ENCODE measurements around the gene C12orf43.

Gene C12orf43

GRCh38 chr12:121030576-121031212 lies 14.4 kb upstream of the C12orf43 start:
- no peak for DNase-seq (ENCODE audit: low spot score)

DNA sequence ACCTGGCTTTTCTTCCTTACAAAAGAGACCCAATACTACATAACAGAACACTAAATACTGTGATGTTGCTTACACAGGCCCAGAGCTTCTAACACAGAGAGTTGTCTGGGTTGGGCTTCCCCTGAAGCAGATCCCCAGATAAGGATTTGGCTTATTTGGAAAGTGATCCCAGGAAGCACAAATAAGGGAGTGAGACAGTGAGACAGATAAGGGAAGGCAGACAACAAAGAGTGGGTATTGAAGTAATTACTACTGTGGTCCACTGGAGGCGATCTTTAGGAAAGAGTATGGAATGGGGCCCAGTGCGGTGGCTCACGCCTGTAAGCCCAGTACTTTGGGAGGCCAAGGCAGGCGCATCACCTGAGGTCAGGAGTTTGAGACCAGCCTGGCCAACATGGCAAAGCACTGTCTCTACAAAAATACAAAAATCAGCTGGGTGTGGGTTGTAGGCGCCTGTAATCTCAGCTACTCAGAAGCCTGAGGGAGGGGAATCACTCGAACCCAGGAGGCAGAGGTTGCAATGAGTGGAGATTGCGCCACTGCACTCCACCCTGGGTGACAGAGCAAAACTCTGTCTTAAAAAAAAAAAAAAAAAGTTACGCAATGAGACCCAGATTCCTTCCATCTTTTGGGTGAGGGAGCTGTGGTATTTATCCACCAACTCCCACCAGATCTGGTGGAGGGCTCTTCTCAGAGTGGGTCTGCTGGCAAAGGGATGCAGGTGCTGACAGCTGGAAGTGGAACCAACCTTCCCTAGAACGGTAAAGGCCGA lies 10.2 kb upstream of the C12orf43 start:
- DNase-seq (ENCODE audit: low spot score): no peak

- DNase-seq (ENCODE audit: low spot score): no peak
These were observed 9.3 kb upstream of the C12orf43 start for GRCh38 chr12:121025442-121026226.

DNA sequence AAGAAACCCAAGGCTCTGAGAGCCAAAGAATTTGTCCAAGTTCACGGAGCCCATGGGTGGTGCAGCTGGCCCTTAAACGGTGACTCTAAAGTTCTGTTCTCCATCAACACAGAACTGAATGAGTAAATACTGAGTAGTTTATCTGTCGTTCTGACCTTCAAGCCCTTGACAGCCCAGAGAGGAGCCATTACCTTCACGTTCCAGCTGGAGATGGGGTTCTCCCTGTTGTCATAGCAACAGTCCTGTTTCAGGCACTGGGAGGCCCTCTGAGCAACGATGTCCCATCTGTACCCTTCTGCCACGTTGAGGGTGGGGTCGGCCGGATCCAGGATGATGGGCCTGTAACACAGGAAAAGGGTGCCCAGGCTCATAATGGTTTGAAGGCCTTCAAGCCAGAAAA lies 7.5 kb upstream of the C12orf43 start:
- no peak for DNase-seq (ENCODE audit: low spot score)

DNA sequence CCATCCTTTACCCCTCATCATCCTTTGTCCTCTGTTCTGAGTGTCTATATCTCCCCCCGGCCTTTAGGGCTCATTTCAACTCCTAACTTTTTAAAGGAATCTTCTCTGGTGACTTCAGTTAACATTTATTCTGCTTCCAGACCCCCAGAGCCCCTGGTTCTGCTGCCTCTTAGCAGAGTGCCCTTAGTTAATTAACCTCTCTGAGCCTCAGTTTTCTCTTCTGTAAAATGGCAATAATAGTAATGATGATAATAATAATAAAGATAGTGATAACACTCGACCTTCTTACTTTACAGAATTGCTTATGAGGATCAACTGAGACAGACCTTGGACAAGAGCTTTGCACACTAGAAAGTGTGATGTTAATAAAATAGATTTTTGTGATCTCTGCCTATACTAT lies 6.4 kb upstream of the C12orf43 start:
- DNase-seq (ENCODE audit: low spot score): no peak

- DNase-seq (ENCODE audit: low spot score): no peak
These were observed 5.5 kb upstream of the C12orf43 start for GRCh38 chr12:121021754-121022153.

- no peak for DNase-seq (ENCODE audit: low spot score)
These were observed 2.8 kb upstream of the C12orf43 start for GRCh38 chr12:121018860-121019617.

DNA sequence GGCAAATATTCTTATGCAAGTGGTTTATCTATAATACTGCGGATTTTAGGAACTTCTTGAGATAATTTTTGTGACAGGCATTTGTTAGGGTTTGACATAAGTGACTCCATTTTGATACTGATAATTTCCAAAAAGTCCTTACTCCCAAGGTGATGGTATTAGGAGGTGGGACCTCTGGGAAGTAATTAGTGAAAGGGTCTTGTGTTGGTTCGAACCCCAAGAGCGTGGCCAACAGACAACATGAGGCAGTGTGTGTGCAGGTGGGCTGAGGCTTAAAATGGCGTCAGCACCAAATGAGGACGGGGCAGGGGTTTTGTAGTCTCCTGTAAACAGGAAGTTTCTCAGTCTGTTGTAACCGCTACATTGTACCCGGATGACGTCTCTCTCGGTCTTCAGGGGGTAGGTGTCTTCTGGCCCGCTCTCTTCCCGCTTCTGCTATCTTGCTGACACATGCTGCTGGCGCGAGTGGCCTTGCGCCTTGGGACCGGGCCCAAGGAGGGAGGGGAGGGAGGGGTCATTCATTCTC lies 1.7 kb upstream of the C12orf43 start:
- no peak for DNase-seq (ENCODE audit: low spot score)

GRCh38 chr12:121013715-121014114 lies 2.6 kb downstream of the C12orf43 start:
- peak; percentile 57 for DNase-seq (ENCODE audit: low spot score)

DNA sequence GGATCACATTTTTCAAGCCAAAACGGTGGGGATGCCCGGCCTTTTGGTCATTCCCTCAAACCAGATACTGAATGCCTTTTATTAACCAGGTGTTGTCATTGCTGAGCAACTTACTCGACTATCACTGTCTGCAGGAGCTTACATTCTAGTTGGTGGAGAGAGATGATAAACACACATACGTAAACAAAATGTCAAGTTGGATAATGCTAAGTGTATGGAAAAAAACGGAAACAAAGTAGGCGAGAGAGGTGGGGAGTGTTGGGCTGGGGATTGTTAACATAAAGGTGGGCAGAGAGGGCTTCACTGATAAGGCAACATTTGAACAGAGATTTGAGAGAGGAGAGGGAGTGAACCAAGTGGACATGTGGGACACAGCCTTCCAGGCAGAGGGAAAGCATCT lies 4.5 kb downstream of the C12orf43 start:
- no peak for DNase-seq (ENCODE audit: low spot score)

GRCh38 chr12:121010860-121011259 lies 5.4 kb downstream of the C12orf43 start:
- DNase-seq (ENCODE audit: low spot score): no peak

GRCh38 chr12:121009741-121010140 lies 6.5 kb downstream of the C12orf43 start:
- peak; percentile 35 for DNase-seq (ENCODE audit: low spot score)

DNA sequence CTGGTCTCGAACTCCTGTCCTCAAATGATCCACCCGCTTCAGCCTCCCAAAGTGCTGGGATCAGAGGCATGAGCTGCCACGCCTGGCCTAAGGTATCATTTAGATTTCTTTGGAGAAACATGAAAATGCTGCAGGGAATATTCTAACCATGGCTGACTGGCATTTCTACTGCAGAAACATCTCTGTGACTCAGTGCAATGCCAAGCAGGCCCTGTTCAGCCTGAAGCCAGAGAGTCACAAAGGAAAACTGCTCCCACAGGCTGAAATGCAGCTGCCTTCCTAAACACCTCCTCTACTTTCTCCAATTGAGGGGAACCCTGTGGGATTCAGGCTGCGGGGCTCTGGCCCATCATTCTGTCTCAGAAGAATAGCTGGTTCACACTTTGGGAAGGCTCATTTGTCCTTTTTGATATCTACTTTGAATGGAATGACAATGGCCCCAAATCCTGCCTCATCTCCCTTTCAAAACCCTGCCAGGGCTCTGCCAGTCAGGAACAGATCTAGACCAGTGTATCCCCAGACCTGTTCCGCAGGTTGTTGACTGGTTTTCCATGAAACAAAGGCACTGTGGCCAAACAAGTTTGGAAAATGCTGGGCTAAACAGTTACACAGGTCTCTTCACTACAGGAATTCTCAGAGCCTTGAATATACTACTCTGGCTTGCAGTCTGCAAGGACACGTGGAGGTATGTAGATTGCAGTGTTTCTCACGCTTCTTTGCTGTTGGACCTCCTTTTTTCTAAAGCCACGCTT lies 7.8 kb downstream of the C12orf43 start:
- no peak for DNase-seq (ENCODE audit: low spot score)

DNA sequence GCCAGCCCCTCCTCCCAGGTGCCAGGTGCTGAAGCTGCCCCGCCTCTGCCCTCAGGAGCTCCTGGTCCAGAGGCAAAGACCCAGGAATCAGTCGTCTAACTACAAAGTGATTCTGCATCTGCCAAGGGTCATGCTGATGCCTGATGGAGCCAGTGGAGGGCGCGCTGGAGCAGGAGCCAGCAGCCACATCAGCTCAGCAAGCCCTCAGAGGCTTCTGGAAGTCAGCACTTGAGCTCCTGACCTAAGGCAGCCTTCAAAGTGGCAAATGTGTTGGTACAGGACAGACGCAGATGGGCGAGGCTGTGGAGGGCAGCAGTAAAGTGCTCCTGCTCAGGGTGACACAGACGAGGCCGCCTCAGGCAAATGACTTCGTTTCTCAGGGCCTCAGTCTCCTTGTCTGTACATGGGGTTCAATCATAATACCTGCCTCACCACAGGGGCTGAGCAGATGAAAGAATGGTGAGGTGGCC lies 10.9 kb downstream of the C12orf43 start:
- DNase-seq (ENCODE audit: low spot score): peak; percentile 75

DNA sequence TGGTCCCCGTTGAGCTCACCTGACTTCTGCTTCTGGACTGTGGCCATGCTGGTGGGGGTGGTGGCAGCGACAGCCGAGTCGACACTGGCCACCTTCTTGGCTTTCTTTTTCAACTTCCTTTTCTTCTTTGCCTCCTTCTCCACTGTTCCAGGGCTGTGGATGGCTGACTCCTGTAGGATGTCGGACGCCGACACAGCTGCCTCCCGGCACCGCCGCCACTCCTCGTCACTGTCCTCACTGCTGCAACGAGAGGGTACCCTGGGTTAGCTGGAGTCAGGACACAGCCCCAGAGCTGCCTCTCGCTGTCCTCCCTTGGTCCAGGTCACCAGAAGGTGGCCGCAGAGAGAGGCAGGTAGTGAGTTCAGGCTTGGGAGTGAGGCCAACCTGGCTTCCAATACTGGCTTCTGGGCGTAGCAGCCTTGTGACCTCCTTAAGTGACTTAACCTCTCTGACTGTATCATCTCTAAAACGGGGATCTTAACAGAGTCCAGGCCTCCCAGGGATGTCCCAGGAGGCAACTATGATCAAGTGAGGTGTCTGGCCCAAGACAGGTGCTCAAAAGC lies 12.0 kb downstream of the C12orf43 start:
- DNase-seq (ENCODE audit: low spot score): no peak

DNA sequence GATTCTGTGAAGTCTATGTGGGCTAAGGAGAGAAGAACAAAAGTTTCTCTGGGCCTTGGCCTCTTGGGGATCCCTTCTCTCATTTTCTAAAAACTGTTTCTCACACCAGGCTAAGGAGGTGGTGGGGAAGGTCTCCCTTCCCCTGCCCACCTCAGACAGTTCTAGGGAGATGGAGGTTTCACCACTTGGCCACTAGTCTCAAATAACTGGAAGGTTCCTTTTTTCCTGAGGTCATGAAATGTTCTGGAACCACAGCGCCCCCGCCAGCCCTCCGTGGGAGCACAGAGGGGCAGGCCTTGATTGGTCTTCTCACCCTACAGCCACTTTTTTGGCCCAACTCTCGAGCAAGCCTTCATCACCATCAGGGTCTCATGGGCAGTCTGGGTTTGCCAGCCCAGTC lies 12.6 kb downstream of the C12orf43 start:
- DNase-seq (ENCODE audit: low spot score): no peak

DNA sequence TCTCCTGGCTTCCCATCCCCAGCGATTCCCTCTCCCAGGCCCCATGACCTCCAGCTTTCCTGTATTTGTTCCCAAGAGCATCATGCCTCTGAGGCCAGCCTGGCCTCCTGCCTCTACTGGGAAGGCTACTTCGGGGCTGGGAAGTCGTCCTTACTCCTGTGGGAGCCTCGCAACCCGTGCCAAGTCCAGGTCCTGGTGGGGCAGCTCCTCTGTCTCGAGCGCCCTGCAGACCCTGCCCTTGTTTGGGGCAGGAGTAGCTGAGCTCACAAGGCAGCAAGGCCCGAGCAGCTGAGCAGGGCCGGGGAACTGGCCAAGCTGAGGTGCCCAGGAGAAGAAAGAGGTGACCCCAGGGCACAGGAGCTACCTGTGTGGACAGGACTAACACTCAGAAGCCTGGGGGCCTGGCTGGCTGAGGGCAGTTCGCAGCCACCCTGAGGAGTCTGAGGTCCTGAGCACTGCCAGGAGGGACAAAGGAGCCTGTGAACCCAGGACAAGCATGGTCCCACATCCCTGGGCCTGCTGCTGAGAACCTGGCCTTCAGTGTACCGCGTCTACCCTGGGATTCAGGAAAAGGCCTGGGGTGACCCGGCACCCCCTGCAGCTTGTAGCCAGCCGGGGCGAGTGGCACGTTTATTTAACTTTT lies 14.3 kb downstream of the C12orf43 start:
- DNase-seq (ENCODE audit: low spot score): no peak

DNA sequence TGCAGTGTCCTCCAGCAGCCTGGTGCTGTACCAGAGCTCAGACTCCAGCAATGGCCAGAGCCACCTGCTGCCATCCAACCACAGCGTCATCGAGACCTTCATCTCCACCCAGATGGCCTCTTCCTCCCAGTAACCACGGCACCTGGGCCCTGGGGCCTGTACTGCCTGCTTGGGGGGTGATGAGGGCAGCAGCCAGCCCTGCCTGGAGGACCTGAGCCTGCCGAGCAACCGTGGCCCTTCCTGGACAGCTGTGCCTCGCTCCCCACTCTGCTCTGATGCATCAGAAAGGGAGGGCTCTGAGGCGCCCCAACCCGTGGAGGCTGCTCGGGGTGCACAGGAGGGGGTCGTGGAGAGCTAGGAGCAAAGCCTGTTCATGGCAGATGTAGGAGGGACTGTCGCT lies 15.2 kb downstream of the C12orf43 start:
- peak; percentile 31 for DNase-seq (ENCODE audit: low spot score)

DNA sequence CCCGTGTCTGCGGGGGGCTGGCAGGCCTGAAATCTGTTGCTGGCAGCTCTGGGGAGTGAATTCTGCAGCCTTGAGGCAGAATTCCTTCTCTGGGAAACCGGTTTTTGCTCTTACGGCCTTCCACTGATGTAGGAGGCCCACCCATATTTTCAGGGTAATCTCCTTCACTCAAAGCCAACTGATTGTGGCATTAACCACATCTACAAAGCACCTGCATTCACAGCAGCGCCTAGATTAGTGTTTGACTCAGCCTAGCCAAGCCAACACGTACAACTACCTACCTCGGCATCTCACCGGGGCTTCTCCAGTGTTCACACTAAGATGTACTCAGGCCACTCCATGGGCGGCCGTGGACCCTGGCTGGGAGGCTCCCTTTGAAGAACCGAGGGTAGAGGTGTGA lies 15.8 kb downstream of the C12orf43 start:
- DNase-seq (ENCODE audit: low spot score): no peak

Data from NAMALWA (cell line).